ENCODE data around the gene OBP2A.
"Not testable (repeated sequence)": the region's sequence is repeated elsewhere in the genome, so short reads cannot be mapped to it uniquely, and the experiment has no call there.

Gene OBP2A

GRCh38 chr9:135512904-135513303, 33.0 kb upstream of the OBP2A start:
- no peak for DNase-seq

DNA sequence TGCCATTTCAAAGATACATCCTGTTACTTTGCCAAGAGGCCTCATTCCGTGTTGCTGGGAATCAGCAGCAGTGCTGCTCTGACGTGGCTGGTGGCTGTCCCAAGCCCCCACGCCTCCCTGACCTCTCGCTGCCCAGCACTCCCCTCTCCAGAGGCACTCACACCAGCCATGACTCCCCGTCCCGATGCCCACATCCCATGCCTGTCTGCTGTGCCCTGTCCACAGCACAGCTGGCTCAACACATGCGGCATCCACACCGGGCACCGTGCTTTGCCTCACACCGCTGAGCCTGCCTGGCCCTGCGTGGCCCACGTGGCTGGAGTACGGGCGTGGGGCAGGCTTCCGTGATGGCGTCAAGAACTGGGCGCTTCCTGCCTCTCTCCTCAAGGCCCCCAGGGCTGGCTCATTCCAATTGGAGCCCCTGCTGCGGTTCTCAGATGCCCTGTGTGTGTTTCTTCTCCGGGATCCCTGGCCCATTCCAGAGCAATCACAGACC, 32.5 kb upstream of the OBP2A start:
- no peak for DNase-seq

- not testable (repeated sequence) for DNase-seq
Measured at GRCh38 chr9:135513906-135514305, 32.0 kb upstream of the OBP2A start.

GRCh38 chr9:135514342-135515082, 31.4 kb upstream of the OBP2A start:
- no peak for DNase-seq

DNA sequence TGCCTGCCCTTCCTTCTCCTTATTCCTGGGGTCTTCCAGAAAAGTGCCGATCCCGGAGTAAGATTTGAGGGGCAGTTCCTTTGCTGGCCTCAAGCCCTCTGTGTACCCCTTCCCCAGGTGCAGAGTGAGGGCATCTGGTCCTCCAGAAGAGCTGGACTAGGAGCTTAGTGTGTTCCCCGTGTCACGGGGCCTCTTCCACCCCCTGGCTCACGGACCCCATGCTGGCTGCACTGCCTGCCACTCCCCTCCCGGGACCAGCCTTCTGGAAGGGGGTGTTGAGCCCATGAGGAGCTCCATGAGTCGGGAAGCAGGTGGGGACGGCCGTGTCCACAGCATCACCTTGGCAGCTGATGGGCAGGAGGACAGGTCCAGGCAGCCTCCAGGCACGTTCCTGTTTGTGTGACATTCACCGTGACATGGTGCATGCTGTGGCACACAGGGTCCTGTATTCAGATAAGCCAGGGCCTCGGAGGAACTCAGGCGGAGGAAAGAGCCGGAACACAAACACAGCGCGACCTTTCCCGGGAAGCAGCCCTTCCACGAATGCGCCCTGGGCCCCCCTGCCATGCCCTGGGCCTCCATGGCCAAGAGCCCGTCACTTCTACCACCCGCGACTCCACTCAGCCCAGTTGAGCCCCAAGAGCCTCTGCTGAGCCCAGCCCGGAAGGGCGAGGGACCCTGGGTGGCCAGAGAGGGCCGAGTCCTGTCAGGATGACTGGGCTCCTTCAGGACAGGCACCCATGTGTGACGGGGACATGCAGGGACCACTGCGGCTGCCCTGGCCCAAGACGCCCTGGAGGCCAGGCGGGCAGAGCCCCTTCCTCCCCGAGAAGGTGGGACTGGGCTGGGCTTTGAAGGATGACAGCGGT, 30.6 kb upstream of the OBP2A start:
- no peak for DNase-seq

- no peak for DNase-seq
Measured at GRCh38 chr9:135516132-135516860, 29.6 kb upstream of the OBP2A start.

- no peak for DNase-seq
Measured at GRCh38 chr9:135517407-135517822, 28.5 kb upstream of the OBP2A start.

DNA sequence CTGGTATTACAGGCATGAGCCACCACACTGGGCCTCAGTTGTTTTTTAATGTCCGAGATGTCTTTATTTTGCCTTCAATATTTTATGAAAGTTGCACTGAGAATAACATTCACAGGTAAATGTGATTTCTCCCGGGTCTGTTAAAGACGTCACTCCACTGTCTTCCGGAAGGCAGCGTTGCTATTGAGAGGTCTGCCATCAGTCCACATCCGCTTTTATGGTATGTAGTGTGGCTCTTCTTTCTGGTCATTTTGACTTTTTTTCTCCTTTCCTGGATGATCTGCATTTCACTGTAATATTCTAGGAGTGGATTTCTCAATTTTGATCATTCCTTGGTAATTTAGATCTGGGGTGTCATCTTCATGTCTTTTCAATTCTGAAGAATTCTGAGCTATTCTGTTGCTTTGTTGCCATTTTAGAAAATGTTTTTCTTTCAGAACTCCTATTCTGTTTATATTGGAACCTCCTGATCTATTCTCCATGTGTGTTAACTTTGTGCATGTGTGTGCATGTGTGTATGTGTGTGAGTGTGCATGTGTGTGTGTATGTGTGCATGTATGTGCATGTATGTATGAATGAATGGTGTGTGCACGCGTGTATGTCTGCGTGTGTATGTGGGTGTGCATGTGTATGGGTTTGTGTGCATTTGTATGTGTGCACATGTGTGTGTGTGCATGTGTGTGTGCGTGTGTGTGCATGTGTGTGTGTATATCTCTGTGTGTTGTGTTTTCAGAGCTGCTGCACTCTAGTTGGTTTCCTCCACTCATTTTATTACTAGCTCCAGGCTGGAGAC, 26.6 kb upstream of the OBP2A start:
- DNase-seq = no peak

- DNase-seq = no peak
Measured at GRCh38 chr9:135520916-135521607, 24.9 kb upstream of the OBP2A start, which contains the start of gene LCN1. Gene LCN1 (plus strand): TSS chr9:135521440. CDS start chr9:135521498, 58 bp downstream.

- no peak for DNase-seq
Measured at GRCh38 chr9:135521608-135522095, 24.3 kb upstream of the OBP2A start.

DNA sequence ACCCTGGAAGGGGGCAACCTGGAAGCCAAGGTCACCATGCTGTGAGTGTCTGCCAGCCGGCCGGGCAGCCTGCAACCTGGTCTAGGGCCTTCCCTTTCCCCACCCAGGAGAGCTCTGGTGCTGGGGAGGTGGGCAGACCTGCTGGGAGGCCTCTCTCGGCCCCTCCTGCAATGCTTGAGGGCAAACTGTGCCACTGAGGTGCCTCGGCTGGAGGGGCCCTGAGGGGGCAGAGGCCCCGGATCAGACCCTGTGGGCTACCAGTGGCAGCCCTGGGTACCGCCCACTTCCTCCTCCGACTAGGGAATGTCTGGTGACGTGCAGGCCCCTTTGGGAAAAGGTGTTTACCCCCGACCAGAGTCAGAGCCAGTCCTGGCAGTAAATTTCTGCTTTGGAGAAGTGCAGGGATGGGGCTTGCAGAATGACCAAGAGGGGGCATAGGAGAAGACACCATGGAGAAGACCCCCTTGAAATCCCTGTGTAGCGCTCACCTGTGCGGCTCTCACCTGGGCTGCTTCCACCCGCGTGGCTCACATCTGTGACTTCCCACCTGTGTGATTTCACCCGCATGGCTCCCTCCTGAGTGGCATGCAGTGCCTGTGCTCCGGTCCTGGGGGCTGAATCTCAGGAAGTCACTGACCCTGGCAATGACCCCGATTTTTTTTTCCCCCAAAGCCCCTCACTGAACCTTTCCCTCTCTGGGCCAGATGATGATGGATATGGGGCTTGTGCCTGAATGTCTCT, 23.6 kb upstream of the OBP2A start:
- no peak for DNase-seq

DNA sequence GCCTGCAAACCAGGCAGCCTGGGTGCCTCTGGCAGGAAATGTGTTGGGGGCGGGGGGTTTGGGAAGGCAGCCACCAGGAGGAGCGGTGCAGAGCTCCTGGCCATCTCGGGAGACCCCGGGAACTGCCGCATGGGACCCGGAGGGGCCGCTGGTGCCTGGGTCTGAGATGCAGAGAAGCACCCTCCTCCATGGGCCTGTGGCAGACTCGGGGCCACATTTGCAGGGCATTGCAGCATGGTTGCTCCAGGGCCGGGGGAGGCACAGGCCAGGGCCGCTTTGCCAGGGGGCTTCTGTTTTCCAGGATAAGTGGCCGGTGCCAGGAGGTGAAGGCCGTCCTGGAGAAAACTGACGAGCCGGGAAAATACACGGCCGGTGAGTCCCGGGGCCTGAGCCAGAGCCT, 23.0 kb upstream of the OBP2A start:
- no peak for DNase-seq

DNA sequence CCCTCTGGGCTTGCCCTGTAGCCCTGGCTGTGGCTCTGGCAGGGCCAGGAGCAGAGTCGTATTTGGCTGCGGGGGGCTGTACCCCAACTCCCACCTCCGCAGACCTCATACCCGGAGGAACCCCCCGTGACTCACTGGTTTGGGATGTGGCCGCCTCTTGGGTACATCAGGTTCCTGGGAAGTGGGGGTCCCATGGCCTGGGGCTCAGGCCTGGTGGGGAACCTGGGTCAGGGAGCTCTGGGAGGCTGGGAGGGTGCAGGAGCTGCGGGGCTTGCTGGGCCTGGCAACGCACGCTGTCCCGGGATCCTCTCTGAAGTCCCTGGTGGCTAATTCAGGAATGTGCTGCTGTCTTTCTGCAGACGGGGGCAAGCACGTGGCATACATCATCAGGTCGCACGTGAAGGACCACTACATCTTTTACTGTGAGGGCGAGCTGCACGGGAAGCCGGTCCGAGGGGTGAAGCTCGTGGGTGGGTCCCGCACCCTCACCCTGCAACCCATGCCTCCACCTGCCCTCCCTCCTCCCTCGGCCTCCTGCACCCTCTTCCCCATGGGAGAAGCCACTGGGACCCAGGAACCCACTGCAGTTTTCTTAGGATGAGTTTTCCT, 22.3 kb upstream of the OBP2A start:
- DNase-seq = no peak

- DNase-seq = no peak
Measured at GRCh38 chr9:135524130-135524861, 21.6 kb upstream of the OBP2A start.

GRCh38 chr9:135525241-135526088, 20.5 kb upstream of the OBP2A start:
- no peak for DNase-seq

GRCh38 chr9:135526089-135526729, 19.7 kb upstream of the OBP2A start:
- DNase-seq = no peak

- DNase-seq = no peak
Measured at GRCh38 chr9:135526730-135527571, 19.0 kb upstream of the OBP2A start.
